GM12865 (cell line): ENCODE data around the gene TBATA.

ENCODE experiments used
- DNase-seq: peaks from one replicate; pipeline ENCODE4 v3.0.0; 2010; ENCODE audit warnings: low read depth
- H3K4me3 ChIP-seq: 2 replicates; pipeline ENCODE4 v1.5.1; 2011; ENCODE audit warnings: mild to moderate bottlenecking, low read depth, low read length, control low read depth
- CTCF ChIP-seq: IDR thresholded peaks from 2 replicates; pipeline ENCODE4 v1.5.1; 2011; ENCODE audit warnings: low read length, control low read depth, low read depth, inconsistent platforms; ENCODE audit not compliant: insufficient read depth; ENCODE audit errors: missing control alignments

Gene TBATA

GRCh38 chr10:70779511-70780369 lies 5.4 kb downstream of the TBATA start:
- H3K4me3 ChIP-seq = no peak overlapping the region
- TF ChIP-seq CTCF = no peak
- no peak for DNase-seq

GRCh38 chr10:70779088-70779487 lies 6.1 kb downstream of the TBATA start:
- DNase-seq = no peak
- TF ChIP-seq CTCF = no peak
- no peak overlapping the region for H3K4me3 ChIP-seq

GRCh38 chr10:70778267-70778924 lies 6.8 kb downstream of the TBATA start:
- TF ChIP-seq CTCF = no peak
- H3K4me3 ChIP-seq = no peak overlapping the region
- DNase-seq = no peak

GRCh38 chr10:70777063-70777875 lies 7.9 kb downstream of the TBATA start:
- no peak for TF ChIP-seq CTCF
- no peak overlapping the region for H3K4me3 ChIP-seq
- DNase-seq = no peak

- TF ChIP-seq CTCF = no peak
- DNase-seq = no peak
- no peak overlapping the region for H3K4me3 ChIP-seq
These were observed 8.6 kb downstream of the TBATA start for GRCh38 chr10:70776455-70777005.

GRCh38 chr10:70775679-70776454 lies 9.3 kb downstream of the TBATA start:
- DNase-seq = no peak
- no peak for TF ChIP-seq CTCF

More at GRCh38 chr10:70775679-70776454, 9.3 kb downstream of the TBATA start:
- no peak overlapping the region for H3K4me3 ChIP-seq
